NCI-H748 treated with DMSO at 0.1 percent for 48 hours (cell line): ENCODE data around the gene GADD45A.
A peak's percentile ranks its signal among the peaks of the same experiment; 100 is the strongest.

ENCODE experiments used
- DNase-seq: peaks from one replicate; lab custom pipeline; 2025; lab: John Stamatoyannopoulos, UW

The GADD45A gene

DNA sequence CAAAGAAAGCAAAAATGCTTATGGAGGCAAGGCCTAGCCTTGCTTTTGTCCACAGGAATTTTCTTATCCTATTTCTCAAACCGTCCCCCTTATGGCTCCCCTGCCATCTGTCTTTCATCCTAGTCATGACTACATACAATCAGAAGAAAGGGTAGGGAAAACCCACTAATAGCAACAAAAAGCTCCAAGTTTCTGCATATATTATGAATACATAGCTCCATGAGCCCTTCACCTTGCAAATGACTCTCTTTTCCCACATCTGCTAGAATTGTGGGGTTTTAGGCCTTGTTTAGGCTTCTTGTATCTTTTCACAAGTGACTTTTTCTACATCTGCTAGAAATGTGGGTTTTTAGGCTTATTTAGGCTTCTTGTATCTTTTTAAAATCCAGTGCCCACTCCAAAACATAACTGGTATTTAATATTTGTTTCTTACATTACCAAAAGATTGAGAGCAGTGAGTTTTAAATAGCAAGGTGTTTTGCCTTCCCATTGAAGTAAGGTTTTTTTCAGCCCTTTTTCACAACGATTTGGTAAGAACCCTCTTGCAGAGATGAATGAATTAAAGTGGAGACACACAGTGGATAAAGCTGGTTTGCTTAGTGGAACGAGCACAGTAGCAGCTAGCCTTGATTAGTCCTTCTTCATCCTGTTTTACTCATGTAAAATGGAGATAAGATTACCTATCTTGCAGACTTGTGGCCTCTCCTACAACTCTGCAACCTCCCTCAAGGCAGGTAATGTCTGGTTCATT is 4.4 kb downstream of the GADD45A start:
- DNase-seq = no peak

DNA sequence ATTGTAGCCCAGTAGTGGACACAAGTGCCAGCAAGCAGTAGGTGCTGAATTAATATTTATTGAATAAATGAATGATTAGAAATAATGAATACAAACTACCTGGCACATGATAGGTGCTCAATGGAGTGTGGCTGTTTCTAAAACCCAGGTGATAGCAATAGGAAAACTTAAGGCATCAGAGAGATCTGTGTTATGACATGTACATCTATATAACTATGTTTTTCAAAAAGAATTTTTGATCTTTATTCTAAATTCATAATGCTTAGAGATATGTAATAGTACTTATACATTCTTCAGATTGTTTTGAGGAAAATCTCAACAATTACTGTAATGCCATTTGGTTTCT is 5.0 kb downstream of the GADD45A start:
- DNase-seq = no peak

DNA sequence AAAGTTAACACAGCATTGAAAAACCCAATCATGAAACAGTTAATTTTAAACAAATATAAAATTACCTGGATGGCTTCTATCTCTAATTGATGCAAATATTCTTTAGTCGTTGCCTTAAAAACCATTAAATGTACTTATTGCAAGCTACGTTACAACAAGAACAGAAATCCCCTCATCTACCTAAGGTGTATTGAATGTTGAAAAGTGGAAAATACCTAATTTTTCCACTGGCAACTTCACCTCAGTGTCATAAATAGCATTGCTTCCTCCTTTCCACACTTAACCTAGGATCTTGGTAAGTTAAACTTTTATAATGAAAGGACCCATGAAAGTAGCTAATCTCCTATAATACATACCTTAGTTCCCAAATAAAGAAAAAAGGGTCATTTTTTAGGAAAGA is 5.4 kb downstream of the GADD45A start:
- no peak for DNase-seq

DNA sequence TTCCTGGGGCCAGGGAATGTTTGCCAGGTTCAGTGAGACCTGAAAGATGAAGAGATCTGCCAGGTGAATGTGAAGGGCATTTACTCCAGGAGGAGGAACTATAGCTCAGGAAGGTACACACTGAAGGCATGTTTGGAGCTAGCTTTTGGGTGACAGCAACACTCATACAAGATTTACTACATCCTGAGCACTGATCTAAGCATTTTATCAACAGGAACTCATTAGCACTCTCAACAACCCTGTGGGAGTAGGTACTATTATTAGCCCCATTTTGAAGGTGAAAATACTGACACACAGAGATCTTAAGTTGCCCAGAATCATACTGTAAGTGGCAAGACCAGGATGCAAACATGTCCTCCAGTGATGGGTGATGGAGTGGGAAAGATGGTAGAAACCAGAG is 6.7 kb downstream of the GADD45A start:
- no peak for DNase-seq

DNA sequence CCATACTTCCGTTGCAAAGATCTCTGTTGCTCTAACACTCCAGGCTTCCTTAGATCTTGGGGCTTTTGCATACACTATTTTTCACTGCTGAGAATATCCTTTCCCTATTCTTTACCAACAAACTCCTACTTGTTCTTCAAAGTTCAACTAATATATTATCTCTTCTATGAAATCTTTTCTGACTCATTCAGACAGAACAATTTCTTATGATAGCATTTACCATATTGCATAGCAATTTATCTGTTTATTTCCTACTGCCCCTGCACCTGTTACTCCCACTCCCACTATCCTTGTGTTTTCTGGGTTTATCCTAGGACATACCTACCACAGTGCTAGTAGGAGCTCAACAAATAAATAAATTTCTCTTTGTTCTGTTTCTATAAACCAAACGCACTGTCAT is 11.0 kb downstream of the GADD45A start:
- DNase-seq = no peak

DNA sequence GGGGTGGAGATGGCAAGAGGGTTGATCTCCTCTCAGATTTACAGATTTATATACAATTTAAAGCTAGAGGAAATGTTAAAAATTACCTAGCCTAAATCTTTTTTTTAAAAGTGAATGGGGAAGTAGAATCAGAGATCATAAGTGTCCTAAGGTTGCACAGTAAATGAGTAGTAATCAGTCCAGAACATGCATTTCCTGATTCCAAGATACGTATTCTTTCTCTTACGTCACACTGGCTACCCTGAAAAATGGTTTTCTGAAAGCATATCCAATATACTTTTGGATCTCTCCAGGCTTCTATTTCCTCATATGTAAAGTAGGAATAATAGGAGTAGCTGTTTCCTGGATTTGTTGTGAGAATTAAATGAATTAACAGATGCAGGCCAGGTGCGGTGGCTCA is 11.7 kb downstream of the GADD45A start:
- no peak for DNase-seq

DNA sequence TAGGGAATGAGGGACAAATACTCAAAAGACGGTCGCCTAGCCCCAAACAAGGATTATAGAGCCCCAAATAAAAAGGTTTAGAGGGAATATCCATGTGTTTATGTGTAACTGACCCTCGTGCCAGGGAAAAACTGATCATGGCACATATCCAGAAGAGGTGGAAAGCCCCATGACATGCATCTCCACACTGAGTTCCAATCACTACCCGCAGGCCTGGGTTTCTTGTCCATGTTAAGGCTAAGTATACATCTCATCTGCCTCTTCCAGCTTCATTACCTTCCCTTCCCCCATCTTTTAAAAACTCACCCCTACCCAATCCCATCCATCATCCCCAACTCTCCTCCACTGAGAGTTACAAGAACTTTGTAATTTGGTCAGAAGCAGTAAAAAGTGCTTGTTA is 15.2 kb downstream of the GADD45A start:
- DNase-seq = no peak

DNA sequence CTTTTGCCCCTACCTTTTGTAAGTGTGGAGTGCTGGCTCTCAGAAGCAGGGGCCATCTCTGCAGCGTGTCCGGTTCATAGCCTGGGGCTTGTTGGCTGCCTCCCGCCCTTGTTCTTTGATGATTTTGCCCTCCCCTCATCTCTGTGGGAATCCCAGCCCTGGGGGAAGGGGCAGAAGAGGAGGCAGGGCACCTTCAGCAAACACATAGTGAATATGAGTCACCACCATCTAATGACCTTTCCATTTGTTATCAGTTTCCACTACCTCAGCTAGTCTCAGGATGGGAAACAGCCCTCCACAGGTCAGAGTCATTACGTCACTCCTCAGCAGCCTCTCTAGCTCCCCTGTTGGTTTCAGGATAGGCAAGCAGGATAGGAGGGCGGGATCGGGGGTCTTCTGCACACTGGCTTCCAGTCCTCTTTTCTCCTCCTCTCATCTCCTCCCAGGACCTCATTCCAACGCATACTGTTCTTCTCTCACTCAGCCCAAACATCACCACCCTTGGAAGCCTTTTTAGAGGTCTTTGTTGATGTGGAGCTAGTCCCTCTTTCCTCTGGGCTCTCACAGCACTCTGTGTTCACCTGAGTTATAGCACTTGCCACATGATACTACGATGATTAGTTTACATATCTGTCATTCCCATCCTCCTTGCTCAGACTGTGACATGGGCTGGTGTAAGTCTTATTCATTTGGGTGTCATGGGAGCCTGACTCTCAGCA is 15.8 kb downstream of the GADD45A start:
- peak; percentile 28 for DNase-seq

DNA sequence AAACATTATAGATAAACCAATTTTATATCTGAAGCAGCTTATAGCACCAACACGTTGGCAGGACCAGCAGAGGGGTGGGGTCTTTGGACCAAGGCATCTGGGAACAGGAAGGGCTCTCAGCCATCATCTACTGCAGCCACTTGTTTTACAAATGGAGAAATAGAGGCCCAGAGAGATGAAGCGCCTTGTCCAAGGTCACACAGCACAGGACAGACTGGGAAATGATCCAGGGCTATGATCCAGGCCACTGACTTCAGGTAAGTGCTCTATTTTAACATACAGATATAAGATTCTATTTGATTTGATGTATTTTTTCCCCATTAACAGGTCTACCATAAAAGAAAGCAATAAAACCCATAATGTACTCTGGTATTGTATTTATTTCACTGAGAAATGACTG is 16.9 kb downstream of the GADD45A start:
- no peak for DNase-seq

DNA sequence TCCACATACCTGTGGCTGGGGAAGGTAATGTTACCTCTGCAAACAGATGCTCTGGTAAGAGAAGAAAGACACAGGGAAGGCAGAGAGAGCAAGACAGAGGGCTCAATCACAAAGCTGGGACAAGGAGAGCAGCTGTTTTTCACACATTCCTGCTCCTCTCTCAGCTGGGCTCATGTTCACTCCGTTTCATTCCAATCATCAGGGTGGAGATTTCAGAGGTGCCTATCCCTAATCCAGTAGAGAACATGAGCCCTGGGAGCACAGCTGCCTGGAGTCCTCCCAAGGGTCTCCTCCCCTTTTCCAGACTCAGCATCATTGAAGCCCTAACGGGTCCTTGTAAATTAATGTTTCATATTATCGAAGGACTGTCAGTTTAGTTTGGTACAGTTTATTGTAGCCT is 19.4 kb downstream of the GADD45A start:
- no peak for DNase-seq

DNA sequence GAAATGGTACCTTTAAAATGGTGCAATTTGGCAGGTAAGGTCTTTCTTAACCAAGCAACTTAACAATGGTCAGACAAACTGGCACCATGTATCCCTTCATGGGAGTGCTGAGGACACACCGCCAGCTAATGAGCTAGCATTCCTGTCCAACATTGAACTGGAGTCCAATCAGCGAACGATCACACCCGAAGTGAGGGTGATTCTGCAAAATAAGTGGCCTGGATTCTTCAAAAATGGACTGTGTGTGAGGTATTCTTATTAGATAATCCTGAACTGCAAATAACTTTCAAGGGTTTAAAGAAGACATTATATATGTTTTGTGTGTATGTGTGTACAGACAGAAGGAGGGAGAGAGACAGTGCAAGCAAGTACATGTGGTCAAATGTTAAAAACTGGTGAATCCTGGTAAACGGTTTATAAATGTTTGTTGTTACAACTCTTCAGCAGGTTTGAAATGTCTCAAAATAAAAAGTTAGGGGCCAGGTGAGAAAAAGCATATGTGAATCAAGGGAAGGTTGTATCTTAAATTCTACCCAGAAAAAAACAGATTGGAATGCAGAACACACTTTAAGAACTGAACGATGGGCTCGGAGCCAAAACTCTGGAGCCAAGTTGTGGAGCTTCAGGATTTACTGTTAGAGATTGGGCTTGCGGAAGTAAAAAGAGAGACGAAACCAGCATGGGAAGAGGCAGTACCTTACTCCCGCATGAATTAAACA is 20.9 kb downstream of the GADD45A start:
- no peak for DNase-seq

DNA sequence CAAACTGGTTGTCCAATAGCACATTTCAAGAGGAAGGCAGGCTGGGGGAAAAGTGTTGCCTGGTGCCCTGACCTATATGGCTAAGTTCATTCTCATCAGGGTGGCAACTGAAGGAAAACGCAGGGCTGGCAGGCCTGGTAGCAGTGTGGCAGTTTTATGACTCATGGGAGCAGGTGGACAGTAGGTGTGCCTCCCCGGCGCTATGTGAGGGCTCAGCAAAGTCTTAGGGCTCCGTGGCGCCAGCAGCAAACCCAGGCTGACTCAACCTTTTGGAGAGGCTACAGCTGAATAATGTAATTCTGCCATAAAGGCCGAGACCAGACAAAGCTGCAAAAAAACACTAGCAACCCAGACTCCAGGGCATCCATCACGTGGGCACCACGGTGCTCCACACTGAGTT is 23.6 kb downstream of the GADD45A start:
- no peak for DNase-seq

DNA sequence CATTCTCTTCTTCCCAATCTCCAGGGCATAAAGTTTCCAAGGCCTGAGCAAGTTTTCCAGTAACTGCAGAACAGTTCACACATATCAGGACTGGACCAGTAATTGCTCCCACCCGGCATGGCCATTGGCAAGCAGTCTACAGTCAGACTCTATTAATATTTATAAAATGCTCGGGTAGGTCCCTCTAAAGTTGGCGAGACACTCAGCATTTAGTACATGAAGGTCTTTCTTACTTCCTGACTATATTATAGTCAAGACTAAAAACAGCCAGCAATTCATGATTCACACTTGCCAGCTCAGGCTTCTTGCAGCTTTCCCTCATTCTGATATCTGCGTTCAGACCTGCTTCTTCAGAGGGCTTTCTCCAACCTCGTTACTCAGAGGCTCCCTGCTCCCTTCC is 25.4 kb downstream of the GADD45A start:
- DNase-seq = no peak

DNA sequence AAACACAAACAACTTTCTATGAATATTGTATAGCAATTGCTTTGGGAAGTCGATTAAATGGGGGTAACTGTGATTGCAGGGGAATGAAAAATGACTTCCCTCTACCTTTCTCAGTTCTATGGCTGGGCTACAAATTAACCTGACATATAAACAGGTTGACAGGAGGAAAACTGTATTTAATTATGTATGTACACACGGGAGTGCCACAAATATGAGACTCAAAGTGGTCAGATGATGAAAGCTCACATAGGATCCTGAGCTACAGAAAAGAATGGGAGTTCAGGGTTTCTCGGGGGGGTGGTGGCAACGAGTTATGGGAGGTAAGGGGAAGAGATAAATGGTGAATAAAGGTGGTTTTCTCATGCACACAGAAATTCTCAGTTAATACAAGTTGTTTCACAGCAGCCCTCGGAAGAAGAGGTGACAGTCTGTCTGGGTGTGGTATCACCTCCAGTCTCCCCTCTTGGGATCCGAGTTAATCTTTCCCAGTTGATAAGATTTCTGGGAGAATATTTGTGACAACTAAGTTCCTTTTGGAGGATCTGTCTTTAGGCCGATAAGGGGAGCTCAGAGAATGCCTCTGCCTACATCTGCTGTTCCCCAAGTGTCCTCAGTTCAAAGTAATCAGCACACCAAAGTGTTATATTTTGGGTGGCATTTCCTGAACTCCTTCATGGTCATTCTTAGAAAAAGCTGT is 26.3 kb downstream of the GADD45A start:
- DNase-seq = peak; percentile 21

DNA sequence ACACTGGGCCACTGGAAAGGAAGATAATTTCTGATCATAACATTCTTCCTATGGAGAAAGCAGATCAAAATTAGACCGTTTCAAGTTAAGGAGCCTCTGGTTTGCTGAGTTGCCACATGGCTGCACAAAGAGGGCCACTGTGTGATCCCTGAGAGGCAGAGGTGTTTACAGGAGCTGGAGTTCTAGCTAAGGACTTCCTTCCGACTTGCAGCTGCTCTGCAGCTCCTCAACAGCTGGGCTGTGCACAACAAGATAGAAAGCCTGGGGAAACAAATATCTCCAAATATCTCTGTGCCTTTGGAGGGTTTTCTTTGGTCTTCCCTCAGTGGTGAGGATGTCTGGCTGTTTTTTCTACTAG is 26.8 kb downstream of the GADD45A start:
- no peak for DNase-seq

DNA sequence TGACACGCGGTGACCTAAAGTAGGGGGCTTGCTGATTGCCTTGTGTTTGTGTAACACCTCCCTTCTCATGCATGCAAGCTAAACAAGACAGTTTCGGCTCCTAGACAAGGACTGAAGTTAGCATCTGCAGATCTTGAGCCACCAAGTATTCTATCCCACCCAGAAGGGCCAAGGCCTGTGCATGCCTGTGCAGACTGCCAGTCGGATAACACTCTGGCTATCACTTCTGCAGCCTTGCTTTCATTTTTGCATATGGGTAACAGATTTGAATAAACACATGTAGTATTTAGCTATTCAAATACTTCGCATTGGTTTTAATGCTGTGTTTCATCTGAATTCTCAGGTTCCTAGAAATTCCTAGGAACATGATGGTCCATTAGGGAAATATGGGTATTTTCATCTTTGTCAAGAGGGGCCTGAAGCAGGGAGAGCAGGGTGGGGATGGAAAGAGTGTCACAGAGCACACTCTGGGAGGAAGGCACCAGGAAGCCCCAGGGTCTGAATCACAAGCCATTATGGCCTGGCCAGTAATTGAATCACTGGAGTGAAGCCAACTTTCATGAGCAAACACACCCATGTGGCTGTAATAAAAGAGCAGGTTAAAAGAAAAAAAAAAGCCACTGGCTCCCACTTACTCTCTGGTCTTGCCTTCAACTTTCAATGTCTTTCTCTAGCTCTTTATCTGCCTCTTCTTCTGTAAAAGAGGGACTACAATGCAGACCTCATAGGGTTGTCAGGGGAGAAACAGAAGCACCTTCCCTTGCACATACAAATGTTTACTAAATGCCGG is 28.3 kb downstream of the GADD45A start:
- DNase-seq = peak; percentile 95

DNA sequence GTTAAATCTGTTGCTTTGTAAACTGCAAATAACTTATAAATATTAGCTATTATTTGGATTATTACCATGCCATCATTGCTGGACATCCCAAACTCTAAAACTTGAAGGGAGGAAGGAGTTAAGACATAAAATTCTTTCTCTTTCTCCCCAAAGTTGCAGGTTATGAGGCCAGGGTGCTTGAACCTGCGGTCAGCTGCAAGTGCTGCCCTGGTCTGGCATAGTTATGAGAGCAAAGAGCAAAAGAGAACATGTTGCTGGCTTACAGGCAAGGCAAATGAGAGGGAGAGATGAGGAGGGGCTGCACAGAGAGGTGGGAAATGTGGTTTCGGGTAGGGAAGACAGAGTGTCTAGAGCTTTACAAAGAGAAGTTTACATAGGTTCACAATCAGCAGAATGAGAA is 30.8 kb downstream of the GADD45A start:
- no peak for DNase-seq

DNA sequence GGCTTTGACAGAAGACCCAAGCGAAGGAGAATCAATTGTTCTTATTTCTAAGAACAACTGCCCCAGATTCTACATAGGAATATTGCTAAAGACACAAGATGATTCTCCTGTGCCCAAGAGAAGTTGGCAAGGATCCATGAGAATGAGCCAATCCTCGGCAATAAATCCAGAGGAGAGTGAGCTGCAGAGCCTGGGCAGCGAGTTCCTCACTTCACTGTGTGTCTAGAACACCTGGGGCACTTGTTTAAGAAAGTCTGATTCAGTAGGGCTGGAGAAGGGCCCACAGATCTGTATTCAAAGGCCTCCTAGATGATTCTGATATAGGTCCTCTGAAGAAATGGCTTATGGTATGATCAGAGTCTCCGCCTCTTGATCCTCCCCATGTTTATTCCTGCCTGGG is 31.8 kb downstream of the GADD45A start:
- DNase-seq = no peak

DNA sequence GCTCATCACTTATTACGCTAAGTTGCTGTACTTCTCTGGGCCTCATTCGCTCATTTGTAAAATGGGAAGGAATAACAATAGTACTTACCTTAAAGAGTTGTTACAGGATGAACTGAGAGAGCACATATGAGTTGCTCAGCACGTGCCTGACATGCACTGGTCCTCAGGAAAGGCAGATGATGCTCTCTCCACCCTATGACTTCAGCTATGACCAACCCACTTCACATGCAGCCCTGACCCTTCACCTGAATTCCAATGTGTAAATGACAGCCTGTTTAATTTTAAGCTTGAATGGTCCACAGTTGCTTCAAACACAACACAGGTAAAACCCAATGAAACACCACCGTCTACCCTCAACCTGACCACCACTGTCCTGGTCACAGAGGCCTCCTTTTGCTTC is 32.9 kb downstream of the GADD45A start:
- DNase-seq = no peak

DNA sequence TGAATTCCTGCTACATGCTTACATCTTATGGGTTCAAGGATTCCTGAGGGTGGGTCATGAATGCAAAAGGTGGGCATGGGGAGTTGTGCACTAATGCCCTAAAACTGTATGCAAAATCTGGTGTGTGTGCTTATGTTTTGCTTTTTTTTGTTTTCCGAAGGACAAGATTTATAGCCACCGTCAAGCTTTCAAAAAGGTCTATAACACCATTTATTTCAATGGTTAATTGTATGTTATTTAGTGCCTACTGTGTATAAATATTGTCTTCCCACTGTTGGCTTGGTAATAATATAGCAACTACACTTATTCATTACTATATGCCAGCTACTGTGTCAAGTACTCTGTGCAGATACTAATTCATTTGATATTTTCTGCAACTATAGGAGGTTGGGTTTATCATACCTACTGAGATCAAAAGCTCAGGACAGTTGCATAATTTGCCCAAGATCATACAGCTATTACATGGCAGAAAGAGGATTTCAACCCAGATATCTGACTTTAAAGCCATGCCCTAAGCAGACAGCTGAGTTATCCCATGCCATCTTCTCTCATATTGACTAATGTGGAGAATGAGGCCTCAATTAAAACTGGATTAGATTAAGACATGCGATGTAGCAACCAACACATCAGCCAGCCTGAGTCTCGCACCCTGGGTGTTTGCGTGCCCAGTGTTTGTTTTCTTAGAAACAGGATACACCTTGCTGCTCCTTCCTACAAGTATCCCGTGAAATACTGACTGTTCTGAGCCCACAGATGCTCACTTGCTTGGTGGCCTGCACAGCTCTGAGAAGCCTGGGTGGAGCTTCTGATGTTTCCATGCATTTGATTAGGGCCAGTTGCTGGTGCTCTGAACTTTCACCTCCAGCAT is 34.6 kb downstream of the GADD45A start:
- DNase-seq = peak; percentile 45

DNA sequence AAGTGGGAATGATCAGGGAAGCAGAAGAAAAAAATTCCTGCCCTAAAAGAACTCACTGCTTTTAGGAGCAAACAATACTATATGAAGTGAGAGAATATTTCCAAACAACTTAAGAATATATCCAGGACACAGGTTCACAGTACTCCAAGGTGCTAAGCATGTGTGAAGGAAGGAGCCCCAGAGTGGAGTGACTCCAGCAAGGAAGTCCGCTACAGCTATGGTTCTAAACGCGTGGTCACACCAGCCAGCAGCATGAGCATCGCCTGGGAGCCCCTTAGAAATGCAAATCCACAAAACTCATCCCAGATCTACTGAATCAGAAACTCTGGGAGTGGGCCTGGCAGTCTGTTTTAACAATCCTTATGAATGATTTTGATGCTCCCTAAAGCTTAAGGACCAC is 36.1 kb downstream of the GADD45A start:
- DNase-seq = no peak
